G401.6 (cell line): ENCODE results near the gene EPB41L3.
"Not testable (repeated sequence)": the region's sequence is repeated elsewhere in the genome, so short reads cannot be mapped to it uniquely, and the experiment has no call there.

ENCODE experiments used
- FAIRE-seq: peaks from 2 replicates; lab custom pipeline; 2012; peaks lifted over from hg19 to GRCh38; lab: Jason Lieb, UNC

EPB41L3 gene

DNA sequence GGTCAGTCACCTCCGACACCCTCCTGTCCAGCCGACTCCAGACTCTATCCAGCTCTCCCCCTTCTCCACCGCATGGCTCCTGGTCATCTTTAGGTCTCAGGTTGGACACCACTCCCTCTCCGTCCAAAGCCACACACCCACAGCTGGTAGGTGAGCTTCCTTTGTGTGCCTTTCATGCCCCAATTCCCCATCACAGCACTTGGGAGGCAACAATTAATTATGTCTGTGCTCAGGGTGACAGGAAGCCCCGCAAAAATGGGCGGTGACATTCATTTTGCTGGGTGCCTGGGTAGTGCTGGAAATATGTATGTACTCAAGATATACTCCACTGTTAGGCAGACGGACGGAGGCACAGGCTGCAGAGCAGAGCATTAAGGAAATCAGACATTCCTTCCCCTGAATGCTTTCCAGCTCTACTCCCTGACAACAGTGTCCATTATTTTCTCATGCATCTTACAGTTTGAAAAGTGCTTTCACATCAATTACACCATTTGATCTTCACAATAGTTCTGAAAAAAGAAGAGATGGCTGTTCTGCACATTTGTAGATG, 13.1 kb downstream of the EPB41L3 start:
- no peak for FAIRE-seq

GRCh38 chr18:5529471-5529870, 14.3 kb downstream of the EPB41L3 start:
- FAIRE-seq: no peak

DNA sequence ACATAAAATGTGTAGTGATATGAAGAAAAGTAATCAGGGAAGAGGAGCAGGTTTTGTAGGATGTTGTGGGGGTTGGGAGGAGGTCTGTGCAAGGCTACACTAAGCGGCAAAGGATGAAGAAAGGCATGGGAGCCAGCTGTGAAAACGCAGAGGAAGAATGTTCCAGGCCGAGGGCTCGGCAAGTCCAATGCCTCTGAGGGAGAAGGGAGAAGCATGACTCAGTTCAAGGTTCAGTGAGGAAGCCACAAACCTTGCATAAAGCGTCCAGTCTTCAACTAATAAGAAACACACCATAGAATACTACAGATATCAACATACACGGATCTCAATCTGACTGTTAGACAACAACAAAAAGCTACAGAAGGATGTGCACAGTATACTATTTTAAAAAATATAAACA, 16.2 kb downstream of the EPB41L3 start:
- no peak for FAIRE-seq

- no peak for FAIRE-seq
These were observed 19.1 kb downstream of the EPB41L3 start for GRCh38 chr18:5524660-5525059.

DNA sequence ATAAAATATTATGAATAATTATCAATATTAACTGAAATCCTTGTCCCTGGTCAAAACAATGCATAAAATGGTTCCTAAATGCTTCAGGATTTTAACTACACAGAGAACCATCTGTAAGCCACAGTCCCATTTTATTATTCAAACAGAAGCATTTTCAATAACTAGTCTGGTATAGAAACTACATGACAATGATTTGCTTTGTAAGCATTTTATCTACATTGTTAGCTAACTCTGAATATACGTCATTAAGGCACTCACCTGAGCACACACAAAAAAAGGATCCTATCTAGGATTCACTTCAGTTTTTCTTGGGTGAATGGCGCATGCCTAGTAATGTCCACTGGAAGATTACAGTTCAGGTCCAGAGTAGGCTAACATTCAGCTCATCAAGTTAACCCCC, 22.8 kb downstream of the EPB41L3 start:
- FAIRE-seq: no peak

- FAIRE-seq: no peak
These were observed 23.3 kb downstream of the EPB41L3 start for GRCh38 chr18:5520464-5520863.

DNA sequence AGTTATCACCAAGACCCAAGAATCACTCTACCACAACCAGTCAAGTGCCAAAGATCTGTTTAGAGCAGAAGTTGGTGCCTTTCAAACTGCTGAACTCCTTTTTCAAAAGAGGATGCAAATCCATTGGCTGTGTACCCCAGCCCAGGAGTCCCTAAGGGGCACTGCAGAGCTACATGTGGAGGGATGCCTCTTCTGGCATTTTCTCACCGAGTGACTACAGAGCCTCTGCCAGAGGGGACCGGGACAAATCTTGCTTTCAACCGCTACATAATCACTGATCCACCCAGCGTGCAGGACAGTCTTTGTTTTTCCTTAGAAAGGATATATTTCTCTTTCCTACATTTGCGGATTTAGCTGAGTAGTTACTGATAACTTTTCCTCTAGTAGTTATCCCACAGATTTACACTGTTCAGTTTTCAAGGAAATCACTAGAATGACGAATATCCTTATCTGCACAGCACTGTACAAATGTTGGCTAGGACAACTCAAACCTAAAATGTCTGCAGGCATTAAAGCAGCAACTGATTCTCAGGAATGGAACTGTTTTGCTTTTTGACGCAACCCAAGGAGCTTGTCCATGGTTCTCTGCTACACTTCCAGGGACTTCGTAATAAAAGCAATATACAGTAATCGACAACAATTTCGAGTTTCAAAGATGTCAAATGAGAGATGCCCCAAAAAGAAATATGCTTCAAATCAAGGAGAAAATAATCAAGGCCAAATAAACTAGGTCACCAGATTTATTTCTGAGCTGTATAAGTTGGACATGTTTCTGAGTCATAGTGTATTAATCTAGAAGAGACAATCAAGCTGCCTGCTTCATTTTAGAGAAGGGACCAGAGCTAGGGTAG, 24.1 kb downstream of the EPB41L3 start:
- no peak for FAIRE-seq

- FAIRE-seq: no peak
These were observed 24.9 kb downstream of the EPB41L3 start for GRCh38 chr18:5518899-5519371.

GRCh38 chr18:5518179-5518770, 25.5 kb downstream of the EPB41L3 start:
- FAIRE-seq: no peak

GRCh38 chr18:5516841-5517240, 27.0 kb downstream of the EPB41L3 start:
- FAIRE-seq: no peak

GRCh38 chr18:5515011-5515784, 28.6 kb downstream of the EPB41L3 start:
- FAIRE-seq: no peak

- no peak for FAIRE-seq
These were observed 29.9 kb downstream of the EPB41L3 start for GRCh38 chr18:5513947-5514346.

- FAIRE-seq: no peak
These were observed 31.6 kb downstream of the EPB41L3 start for GRCh38 chr18:5512176-5512575.

DNA sequence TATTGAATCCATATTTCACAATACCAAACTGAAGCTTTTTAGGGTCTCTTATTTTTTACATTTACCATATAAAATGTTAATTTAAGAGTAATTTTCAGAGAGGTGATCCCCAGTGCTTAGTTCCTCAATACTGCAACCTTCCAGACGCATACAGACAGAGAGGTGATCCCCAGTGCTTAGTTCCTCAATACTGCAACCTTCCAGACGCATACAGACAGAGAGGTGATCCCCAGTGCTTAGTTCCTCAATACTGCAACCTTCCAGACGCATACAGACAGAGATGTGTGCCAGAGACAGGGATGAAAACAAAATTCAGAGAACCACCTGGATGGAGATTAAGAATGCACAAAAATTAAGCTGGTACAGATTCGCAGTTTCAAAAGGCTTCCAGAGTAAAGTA, 32.3 kb downstream of the EPB41L3 start:
- FAIRE-seq: not testable (repeated sequence)

- FAIRE-seq: no peak
These were observed 33.5 kb downstream of the EPB41L3 start for GRCh38 chr18:5510135-5510846.

GRCh38 chr18:5508821-5509220, 35.0 kb downstream of the EPB41L3 start:
- no peak for FAIRE-seq

DNA sequence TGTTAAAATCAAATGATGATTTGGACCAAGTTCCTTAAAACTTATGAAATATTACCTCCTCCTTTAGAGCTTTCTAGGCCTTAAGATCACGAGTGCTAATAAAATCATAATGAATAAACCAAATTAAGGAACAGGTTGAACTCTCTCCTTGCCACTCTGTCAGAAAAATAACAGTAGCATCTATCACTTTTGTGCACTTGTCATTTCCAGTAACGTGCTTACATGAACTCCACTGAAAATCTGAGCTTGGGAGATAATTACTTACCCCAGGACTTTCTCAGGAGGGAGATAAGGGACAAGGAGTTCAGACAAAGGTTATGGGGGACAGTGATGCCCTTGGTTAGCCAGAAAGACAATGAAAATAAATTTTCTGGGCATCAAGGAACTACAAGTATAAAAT, 36.0 kb downstream of the EPB41L3 start:
- FAIRE-seq: no peak

- FAIRE-seq: no peak
These were observed 37.6 kb downstream of the EPB41L3 start for GRCh38 chr18:5506174-5506573.

DNA sequence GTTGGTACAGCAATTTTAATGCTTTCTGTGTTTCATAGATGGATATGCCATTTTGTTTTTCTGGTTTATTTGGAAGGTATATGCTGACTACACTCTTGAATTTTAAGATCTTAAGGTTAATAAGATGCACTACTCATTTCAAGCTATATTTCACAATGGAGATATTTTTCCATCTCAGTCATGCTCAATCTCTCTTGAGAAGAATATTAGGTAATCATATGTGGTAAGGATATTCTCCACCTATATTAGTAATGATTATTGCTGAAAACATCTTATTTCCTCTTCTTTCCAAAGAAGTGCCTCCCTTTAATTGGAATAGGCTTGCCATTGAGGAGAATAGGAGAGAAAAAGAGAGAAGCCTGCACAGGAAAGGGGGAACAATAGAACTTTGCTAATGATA, 40.1 kb downstream of the EPB41L3 start:
- FAIRE-seq: no peak

DNA sequence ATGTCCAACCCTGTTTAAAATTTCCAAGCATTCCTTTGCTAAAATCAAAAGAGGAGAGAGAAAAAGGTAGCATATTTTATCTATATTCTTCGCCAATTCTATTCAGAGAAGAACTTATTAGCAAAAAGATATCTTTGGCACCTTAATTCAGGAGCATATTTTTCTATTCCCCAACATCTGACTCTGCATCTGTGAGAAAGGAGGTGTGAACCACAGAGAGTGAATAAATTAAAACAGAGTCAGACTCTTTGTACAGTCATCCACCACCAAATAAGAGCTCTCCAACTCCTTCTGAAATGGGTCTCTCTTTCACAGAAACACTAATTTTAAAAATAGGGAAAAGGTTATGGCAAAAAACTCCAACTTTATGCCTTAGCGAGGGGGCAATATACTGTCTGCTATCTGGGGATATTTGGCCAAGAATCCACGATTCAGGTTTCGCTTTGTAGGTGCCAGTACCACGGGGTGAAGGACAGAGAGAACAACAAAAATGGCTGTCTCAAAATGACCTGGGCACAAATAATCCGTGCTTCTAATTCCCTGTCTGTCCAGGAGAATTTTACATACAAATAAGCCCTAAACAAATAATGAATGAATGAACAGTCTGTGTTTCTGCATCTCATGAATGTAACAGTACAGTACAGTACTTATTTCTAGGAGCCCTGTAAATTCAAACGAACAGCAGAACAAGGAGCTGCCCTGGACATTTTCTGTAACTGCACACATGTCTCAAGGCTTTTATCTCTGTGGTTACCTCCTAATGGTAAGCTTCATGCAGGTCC, 43.4 kb downstream of the EPB41L3 start:
- no peak for FAIRE-seq

GRCh38 chr18:5498452-5498851, 45.3 kb downstream of the EPB41L3 start:
- FAIRE-seq: no peak
